IgD-negative memory B cell (primary cell): ENCODE results near the gene RPL13A. TPM values are rescaled to one million over a fixed set of nuclear protein-coding genes. Genes with fewer than 3 reads are reported as not detected.
A peak's percentile ranks its signal among the peaks of the same experiment; 100 is the strongest.

Experiments used
- H3K27ac Mint-ChIP-seq, 3 donors: one replicate each; pipeline ENCODE4 v1.8.0; 2020 to 2022; ENCODE audit warnings: mild to moderate bottlenecking in 3 of 3, mixed read lengths in 3 of 3, moderate library complexity in 1 of 3
- H3K27me3 Mint-ChIP-seq: one replicate; pipeline ENCODE4 v1.8.0; 2021; ENCODE audit warnings: mixed read lengths
- H3K36me3 Mint-ChIP-seq: one replicate; pipeline ENCODE4 v1.8.0; 2020; ENCODE audit warnings: mild to moderate bottlenecking, mixed read lengths
- H3K4me1 Mint-ChIP-seq, 3 donors: one replicate each; pipeline ENCODE4 v1.8.0; 2020 to 2022; ENCODE audit warnings: mixed read lengths in 3 of 3, mild to moderate bottlenecking in 1 of 3
- H3K4me3 Mint-ChIP-seq, 4 donors: one replicate each; pipeline ENCODE4 v1.8.0; 2020 to 2022; ENCODE audit warnings: mild to moderate bottlenecking in 4 of 4, mixed read lengths in 4 of 4, moderate library complexity in 3 of 4
- H3K9me3 Mint-ChIP-seq, 3 donors: one replicate each; pipeline ENCODE4 v1.8.0; 2020 to 2021; ENCODE audit warnings: mixed read lengths in 3 of 3, mild to moderate bottlenecking in 1 of 3
- polyA plus RNA-seq: library from polyadenylated mRNA; unstranded; fragments of 300-500 nt; fragmentation: Illumina TruSeq; gene quantifications from one replicate; pipeline ENCODE4 v1.2.3, GENCODE V29; 2021

Gene RPL13A
- polyA plus RNA-seq, 1 donor from 2014 or later, result 3,792 TPM

GRCh38 chr19:49497789-49498103 lies 10.3 kb downstream of the RPL13A start:
- Mint-ChIP-seq H3K4me1 (peaks cover 18 to 37% (median 33%) of the 10 kb centered on the region in 3 donors), H3K36me3 (peaks cover 15% of the 10 kb centered on the region), H3K27me3 (peaks cover 2% of the 10 kb centered on the region), H3K9me3 (no peaks in the 10 kb centered on the region), H3K27ac (peak overlapping the region; percentile 92 to 99 (median 98)), H3K4me3 (peak overlapping the region; percentile 86 to 99 (median 99))

DNA sequence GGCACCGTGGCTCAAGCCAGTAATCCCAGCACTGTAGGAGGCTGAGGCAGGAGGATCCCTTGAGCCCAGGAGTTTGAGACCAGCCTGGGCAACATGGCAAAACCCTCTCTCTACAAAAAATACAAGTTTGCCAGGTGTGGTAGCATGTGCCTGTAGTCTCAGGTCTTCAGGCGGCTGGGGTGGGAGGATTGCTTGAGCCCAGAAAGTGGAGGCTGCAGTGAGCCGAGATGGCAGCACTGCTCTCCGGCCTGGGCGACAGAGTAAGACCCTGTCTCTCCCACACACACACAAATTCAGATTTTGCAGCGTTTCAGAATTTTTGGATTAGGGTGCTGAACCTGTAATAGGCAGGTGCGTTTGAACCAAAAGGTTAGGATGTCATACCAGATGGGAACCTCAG lies 11.1 kb downstream of the RPL13A start:
- Mint-ChIP-seq H3K9me3 (no peaks in the 10 kb centered on the region), H3K27me3 (peaks cover 2% of the 10 kb centered on the region), H3K27ac (peak overlapping the region; percentile 92 to 99 (median 98)), H3K4me3 (peak overlapping the region; percentile 86 to 99 (median 99)), H3K4me1 (peaks cover 20 to 36% (median 34%) of the 10 kb centered on the region in 3 donors), H3K36me3 (peaks cover 11% of the 10 kb centered on the region)

GRCh38 chr19:49499030-49499670 lies 11.7 kb downstream of the RPL13A start:
- H3K36me3 Mint-ChIP-seq, result peaks cover 11% of the 10 kb centered on the region
- peak overlapping the region; percentile 92 to 99 (median 98) for H3K27ac Mint-ChIP-seq
- peak overlapping the region; percentile 86 to 99 (median 99) for H3K4me3 Mint-ChIP-seq
- peaks cover 20 to 36% (median 32%) of the 10 kb centered on the region in 3 donors for H3K4me1 Mint-ChIP-seq
- H3K9me3 Mint-ChIP-seq, result no peaks in the 10 kb centered on the region
- peaks cover 2% of the 10 kb centered on the region for H3K27me3 Mint-ChIP-seq

- H3K4me1 Mint-ChIP-seq, result peaks cover 17 to 28% (median 23%) of the 10 kb centered on the region in 3 donors
Observed at GRCh38 chr19:49502866-49503581, 15.6 kb downstream of the RPL13A start.

DNA sequence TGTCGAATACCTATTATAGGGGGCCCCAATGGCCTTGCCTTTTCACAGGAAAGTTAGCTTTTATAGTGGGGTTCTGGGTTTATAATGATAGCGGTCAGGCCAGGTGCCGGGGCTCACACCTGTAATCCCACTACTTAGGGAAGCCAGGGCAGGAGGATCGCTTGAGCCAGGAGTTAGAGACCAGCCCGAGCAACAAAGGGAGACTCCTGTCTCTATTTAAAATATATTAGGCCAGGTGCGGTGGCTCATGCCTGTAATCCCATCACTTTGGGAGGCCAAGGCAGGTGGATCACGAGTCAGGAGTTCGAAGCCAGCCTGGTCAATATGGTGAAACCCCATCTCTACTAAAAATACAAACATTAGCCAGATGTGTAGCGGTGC lies 16.2 kb downstream of the RPL13A start:
- peak overlapping the region in 1 of 4 donors; percentile 86 for H3K4me3 Mint-ChIP-seq
- peak overlapping the region; percentile 81 to 92 (median 81) for H3K27ac Mint-ChIP-seq
- H3K4me1 Mint-ChIP-seq, result peaks cover 17 to 24% (median 22%) of the 10 kb centered on the region in 3 donors
- no peaks in the 10 kb centered on the region for H3K27me3 Mint-ChIP-seq
- no peaks in the 10 kb centered on the region for H3K9me3 Mint-ChIP-seq
- H3K36me3 Mint-ChIP-seq, result peaks cover 7% of the 10 kb centered on the region

More at GRCh38 chr19:49502866-49503581, 15.6 kb downstream of the RPL13A start:
- peaks cover 9% of the 10 kb centered on the region for H3K36me3 Mint-ChIP-seq
- H3K27me3 Mint-ChIP-seq, result no peaks in the 10 kb centered on the region
- H3K4me3 Mint-ChIP-seq, result peak overlapping the region in 2 of 4 donors; percentile 68 to 86
- H3K9me3 Mint-ChIP-seq, result no peaks in the 10 kb centered on the region
- H3K27ac Mint-ChIP-seq, result peak overlapping the region; percentile 92 to 99 (median 98)

DNA sequence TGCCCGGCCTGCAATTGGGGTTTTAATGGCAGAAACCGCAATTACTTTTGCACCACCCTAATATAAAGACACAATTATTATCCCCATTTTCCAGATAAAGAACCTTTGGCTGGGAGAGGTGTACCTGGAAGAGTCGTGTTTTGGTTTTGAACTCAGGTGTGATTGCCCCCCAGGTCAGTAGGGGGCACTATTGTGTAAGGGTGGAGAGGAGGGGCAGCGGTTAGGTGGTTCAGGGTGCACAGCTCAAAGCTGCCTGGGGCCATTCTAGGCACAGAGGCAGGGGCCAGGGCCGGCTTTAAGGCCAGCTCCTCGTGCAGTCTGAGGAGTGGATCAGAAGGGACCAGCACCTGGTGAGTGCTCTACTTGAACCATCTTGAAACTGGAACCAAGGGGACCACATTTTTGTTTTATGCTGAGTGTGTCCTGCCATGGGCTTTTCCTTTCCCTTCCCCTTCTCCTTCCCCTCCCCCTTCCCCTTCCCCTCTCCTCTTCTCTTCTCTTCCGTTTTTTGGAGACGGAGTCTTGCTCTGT lies 19.2 kb downstream of the RPL13A start:
- peaks cover 19 to 25% (median 24%) of the 10 kb centered on the region in 3 donors for H3K4me1 Mint-ChIP-seq
- H3K27me3 Mint-ChIP-seq, result peaks cover 2% of the 10 kb centered on the region
- H3K9me3 Mint-ChIP-seq, result no peaks in the 10 kb centered on the region
- peak overlapping the region in 1 of 3 donors; percentile 94 for H3K27ac Mint-ChIP-seq
- peaks cover 2% of the 10 kb centered on the region for H3K36me3 Mint-ChIP-seq
- H3K4me3 Mint-ChIP-seq, result peak overlapping the region in 1 of 4 donors; percentile 86

DNA sequence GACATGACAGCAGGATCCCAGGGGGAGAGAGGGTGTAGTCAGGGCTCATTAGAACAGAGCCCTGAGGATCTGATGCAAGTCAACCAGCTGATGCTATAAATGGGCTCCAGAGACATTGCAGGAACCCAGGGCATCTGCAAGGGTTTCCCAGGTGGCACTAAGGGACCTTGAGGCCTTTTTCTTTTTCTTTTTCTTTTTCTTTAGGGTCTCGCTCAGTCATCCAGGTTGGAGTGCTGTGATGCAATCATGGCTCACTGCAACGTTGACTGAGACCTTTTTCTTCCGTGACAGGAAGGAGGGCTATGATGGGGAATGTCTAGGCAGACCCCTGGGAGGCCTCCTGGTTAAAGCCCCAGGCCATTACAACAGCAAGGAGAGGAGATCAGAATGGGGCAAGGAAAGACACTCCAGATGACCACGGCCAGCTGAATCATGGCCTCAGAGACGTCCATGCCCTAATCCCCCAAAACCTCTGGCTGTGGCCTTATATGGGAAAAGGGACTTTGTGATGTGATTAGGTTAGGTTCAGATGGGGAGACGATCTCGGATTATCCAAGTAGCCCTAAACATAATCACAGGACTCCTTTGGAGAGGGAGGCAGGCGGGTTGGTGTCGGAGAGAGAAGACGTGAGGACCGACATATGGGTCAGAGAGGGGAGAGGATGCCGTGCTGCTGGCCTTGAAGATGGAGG lies 20.5 kb downstream of the RPL13A start:
- Mint-ChIP-seq H3K4me3 (no peak overlapping the region), H3K36me3 (peaks cover 3% of the 10 kb centered on the region), H3K4me1 (peaks cover 19 to 23% (median 22%) of the 10 kb centered on the region in 3 donors), H3K27me3 (peaks cover 2% of the 10 kb centered on the region), H3K27ac (peak overlapping the region in 1 of 3 donors; percentile 39), H3K9me3 (no peaks in the 10 kb centered on the region)

DNA sequence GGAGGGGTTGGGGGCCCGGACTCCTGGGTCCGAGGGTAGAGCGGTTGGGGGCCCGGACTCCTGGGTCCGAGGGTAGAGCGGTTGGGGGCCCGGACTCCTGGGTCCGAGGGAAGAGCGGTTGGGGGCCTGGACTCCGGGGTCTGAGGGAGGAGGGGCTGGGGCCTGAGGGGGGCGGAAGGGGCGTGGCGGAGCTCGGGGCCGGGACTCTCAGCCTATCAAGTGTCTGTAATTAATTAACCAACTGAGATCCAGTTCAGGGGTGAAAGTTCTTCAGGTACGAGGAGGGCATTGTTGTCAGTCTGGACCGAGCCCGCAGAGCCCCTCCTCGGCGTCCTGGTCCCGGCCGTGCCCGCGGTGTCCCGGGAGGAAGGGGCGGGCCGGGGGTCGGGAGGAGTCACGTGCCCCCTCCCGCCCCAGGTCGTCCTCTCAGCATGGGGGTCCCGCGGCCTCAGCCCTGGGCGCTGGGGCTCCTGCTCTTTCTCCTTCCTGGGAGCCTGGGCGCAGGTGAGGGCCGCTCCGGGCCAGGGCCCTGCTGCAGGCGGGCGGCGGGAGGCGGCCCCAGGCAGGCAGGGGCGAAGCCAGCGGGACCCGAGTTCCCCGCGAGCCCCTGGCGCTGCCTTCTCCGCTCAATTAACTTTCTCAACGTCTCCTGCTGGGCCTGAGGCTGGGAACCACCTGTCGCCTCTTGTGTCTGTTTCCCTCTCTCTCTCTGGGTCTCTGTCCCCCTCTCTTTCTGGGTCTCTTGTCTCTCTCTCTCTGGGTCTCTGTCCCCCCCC lies 25.8 kb downstream of the RPL13A start:
- peaks cover 3% of the 10 kb centered on the region for H3K36me3 Mint-ChIP-seq
- peak overlapping the region; percentile 43 to 91 (median 84) for H3K4me3 Mint-ChIP-seq
- H3K27ac Mint-ChIP-seq, result peak overlapping the region in 2 of 3 donors; percentile 59 to 90
- no peaks in the 10 kb centered on the region for H3K9me3 Mint-ChIP-seq
- peaks cover 20 to 26% (median 21%) of the 10 kb centered on the region in 3 donors for H3K4me1 Mint-ChIP-seq
- peaks cover 2% of the 10 kb centered on the region for H3K27me3 Mint-ChIP-seq

DNA sequence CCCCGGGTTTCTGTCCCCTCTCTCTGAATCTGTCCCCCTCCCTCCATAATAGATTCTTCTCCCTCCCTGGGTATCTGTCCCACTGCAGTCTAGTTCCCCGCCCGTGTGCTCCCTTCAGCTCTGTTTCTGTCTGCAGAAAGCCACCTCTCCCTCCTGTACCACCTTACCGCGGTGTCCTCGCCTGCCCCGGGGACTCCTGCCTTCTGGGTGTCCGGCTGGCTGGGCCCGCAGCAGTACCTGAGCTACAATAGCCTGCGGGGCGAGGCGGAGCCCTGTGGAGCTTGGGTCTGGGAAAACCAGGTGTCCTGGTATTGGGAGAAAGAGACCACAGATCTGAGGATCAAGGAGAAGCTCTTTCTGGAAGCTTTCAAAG lies 26.3 kb downstream of the RPL13A start:
- H3K4me1 Mint-ChIP-seq, result peaks cover 20 to 26% (median 21%) of the 10 kb centered on the region in 3 donors
- H3K36me3 Mint-ChIP-seq, result peaks cover 3% of the 10 kb centered on the region
- H3K27me3 Mint-ChIP-seq, result peaks cover 2% of the 10 kb centered on the region
- H3K27ac Mint-ChIP-seq, result peak overlapping the region in 1 of 3 donors; percentile 90
- peak overlapping the region; percentile 43 to 91 (median 84) for H3K4me3 Mint-ChIP-seq
- H3K9me3 Mint-ChIP-seq, result no peaks in the 10 kb centered on the region

DNA sequence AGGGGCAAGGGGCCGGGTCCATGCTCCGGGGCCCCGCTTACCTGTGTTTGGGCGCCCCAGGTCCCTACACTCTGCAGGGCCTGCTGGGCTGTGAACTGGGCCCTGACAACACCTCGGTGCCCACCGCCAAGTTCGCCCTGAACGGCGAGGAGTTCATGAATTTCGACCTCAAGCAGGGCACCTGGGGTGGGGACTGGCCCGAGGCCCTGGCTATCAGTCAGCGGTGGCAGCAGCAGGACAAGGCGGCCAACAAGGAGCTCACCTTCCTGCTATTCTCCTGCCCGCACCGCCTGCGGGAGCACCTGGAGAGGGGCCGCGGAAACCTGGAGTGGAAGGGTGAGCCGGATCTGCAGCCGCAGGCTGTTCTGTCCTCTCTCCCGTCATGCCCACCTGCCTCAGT lies 26.7 kb downstream of the RPL13A start:
- Mint-ChIP-seq H3K36me3 (peaks cover 3% of the 10 kb centered on the region), H3K9me3 (no peaks in the 10 kb centered on the region), H3K4me1 (peaks cover 21 to 26% (median 21%) of the 10 kb centered on the region in 3 donors), H3K27ac (peak overlapping the region in 1 of 3 donors; percentile 59), H3K27me3 (peaks cover 2% of the 10 kb centered on the region), H3K4me3 (peak overlapping the region; percentile 34 to 91 (median 63))

DNA sequence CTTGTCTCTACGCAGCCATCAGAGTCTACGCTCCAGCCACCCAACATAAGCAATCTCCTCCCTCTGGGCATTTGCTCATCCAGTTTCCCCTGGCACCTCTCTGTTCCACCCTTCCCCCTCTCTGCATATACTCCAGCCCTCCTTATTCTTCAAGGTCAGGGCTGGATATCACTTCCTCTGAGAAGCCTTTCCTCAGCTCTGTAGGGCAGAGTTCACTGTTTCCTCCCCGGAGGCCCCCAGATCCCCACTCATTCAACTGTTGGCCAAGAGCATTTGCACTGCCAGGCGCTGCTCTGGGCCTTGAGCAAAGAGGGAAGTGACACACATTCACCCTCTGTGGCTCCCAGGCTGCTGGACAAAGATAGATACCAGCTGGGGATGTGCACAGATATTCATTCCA lies 28.4 kb downstream of the RPL13A start:
- Mint-ChIP-seq H3K4me3 (peak overlapping the region in 3 of 4 donors; percentile 40 to 76 (median 60)), H3K4me1 (peaks cover 21 to 25% (median 23%) of the 10 kb centered on the region in 3 donors), H3K36me3 (peaks cover 6% of the 10 kb centered on the region), H3K27me3 (peaks cover 2% of the 10 kb centered on the region), H3K27ac (peak overlapping the region in 2 of 3 donors; percentile 3 to 39), H3K9me3 (no peaks in the 10 kb centered on the region)

GRCh38 chr19:49518033-49518432 lies 30.6 kb downstream of the RPL13A start:
- Mint-ChIP-seq H3K27me3 (no peaks in the 10 kb centered on the region), H3K4me1 (peaks cover 10% of the 10 kb centered on the region in 3 donors), H3K36me3 (peaks cover 6% of the 10 kb centered on the region), H3K9me3 (no peaks in the 10 kb centered on the region), H3K27ac (peak overlapping the region in 1 of 3 donors; percentile 45), H3K4me3 (no peak overlapping the region)

DNA sequence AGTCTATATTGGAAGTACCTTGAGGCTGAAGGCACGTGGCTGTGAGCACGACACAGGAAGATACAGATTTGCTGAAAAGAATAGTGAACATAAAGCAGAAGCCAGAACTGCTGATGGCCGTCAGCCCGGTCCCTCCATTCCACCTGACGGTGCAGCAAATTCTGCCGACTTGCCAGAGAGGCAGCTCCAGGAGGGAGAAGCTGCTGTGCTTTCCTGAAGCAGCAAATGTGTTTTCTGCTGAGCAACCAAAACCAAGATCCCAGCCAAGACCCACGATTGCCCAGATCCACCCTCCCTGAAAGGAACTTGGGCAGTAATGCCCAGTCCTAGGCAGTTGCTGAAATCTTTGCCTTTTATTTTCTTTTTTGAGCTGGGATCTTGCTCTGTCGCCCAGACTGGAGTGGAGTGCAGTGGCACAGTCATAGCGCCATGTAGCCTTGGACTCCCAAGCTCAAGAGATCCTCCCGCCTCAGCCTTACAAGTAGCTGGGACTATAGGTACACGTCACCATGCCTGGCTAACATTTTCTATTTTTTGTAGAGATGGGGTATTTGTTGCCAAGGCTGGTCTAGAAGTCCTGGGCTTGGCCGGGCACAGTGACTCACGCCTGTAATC lies 33.4 kb downstream of the RPL13A start:
- no peaks in the 10 kb centered on the region for H3K27me3 Mint-ChIP-seq
- H3K36me3 Mint-ChIP-seq, result peaks cover 8% of the 10 kb centered on the region
- H3K27ac Mint-ChIP-seq, result peak overlapping the region in 1 of 3 donors; percentile 57
- no peak overlapping the region for H3K4me3 Mint-ChIP-seq
- H3K9me3 Mint-ChIP-seq, result no peaks in the 10 kb centered on the region
- H3K4me1 Mint-ChIP-seq, result peaks cover 5 to 7% (median 6%) of the 10 kb centered on the region in 3 donors
